HEK293 (cell line): ENCODE measurements around the gene FADS6.

ENCODE experiments used
- ZNF416 ChIP-seq: fragments of 450-650 bp; formaldehyde crosslinking; IDR thresholded peaks from 2 replicates; pipeline ENCODE4 v1.5.1; 2016; ENCODE audit warnings: missing biosample characterization, missing genetic modification characterization
- ZNF488 ChIP-seq: fragments of 450-650 bp; formaldehyde crosslinking; IDR thresholded peaks from 2 replicates; pipeline ENCODE4 v1.5.1; 2016; ENCODE audit warnings: missing biosample characterization, missing genetic modification characterization
- ZNF670 ChIP-seq: fragments of 450-650 bp; formaldehyde crosslinking; IDR thresholded peaks from 2 replicates; pipeline ENCODE4 v1.5.1; 2016; ENCODE audit warnings: missing biosample characterization, missing genetic modification characterization, low read depth

- TF ChIP-seq ZNF416 (tag by site-specific recombination): no peak
- TF ChIP-seq ZNF488 (tag by site-specific recombination): no peak
- TF ChIP-seq ZNF670 (tag by site-specific recombination): no peak
Measured at GRCh38 chr17:74900208-74900607, 6.8 kb upstream of the FADS6 start.
